GM12865 (cell line): Measurements from ENCODE around the gene COL8A2.
A peak's percentile ranks its signal among the peaks of the same experiment; 100 is the strongest.

Source experiments
- DNase-seq: peaks from one replicate; pipeline ENCODE4 v3.0.0; 2010; ENCODE audit warnings: low read depth
- H3K4me3 ChIP-seq: 2 replicates; pipeline ENCODE4 v1.5.1; 2011; ENCODE audit warnings: mild to moderate bottlenecking, low read depth, low read length, control low read depth
- CTCF ChIP-seq: IDR thresholded peaks from 2 replicates; pipeline ENCODE4 v1.5.1; 2011; ENCODE audit warnings: low read length, control low read depth, low read depth, inconsistent platforms; ENCODE audit not compliant: insufficient read depth; ENCODE audit errors: missing control alignments

COL8A2 gene

GRCh38 chr1:36135796-36136195 is 10.8 kb upstream of the COL8A2 start:
- no peak for DNase-seq
- no peak overlapping the region for H3K4me3 ChIP-seq
- no peak for TF ChIP-seq CTCF

GRCh38 chr1:36135330-36135667 is 10.3 kb upstream of the COL8A2 start:
- no peak overlapping the region for H3K4me3 ChIP-seq
- DNase-seq: no peak
- no peak for TF ChIP-seq CTCF

- peak; percentile 50 for DNase-seq
- H3K4me3 ChIP-seq: no peak overlapping the region
- TF ChIP-seq CTCF: peak; percentile 62
These were observed 9.7 kb upstream of the COL8A2 start for GRCh38 chr1:36134505-36135329.

- no peak for DNase-seq
- TF ChIP-seq CTCF: no peak
- H3K4me3 ChIP-seq: no peak overlapping the region
These were observed 9.0 kb upstream of the COL8A2 start for GRCh38 chr1:36134031-36134430.

GRCh38 chr1:36133484-36133883 is 8.5 kb upstream of the COL8A2 start:
- DNase-seq: no peak
- no peak for TF ChIP-seq CTCF

GRCh38 chr1:36132029-36132428 is 7.0 kb upstream of the COL8A2 start:
- TF ChIP-seq CTCF: no peak
- no peak overlapping the region for H3K4me3 ChIP-seq

More at GRCh38 chr1:36133484-36133883, 8.5 kb upstream of the COL8A2 start:
- no peak overlapping the region for H3K4me3 ChIP-seq

GRCh38 chr1:36128905-36129206 is 3.8 kb upstream of the COL8A2 start:
- no peak overlapping the region for H3K4me3 ChIP-seq
- DNase-seq: no peak
- no peak for TF ChIP-seq CTCF

More at GRCh38 chr1:36132029-36132428, 7.0 kb upstream of the COL8A2 start:
- no peak for DNase-seq
